Peyer's patch (tissue), 4 donors: ENCODE measurements around the gene GTPBP1.

Source experiments
- CTCF ChIP-seq, 6 experiments: fragments of 450-650 bp in 4 of 6; fragments of 200-600 bp in 2 of 6; sonication (generic) in 1 of 6; IDR thresholded peaks; one replicate each; pipeline ENCODE4 v1.5.1; 2017 to 2019; ENCODE audit warnings: antibody characterized with exemption in 6 of 6, mild to moderate bottlenecking in 3 of 6, moderate library complexity in 1 of 6
- POLR2A ChIP-seq, 2 donors: fragments of 450-650 bp; IDR thresholded peaks; one replicate each; pipeline ENCODE4 v1.5.1; 2017; ENCODE audit warnings: antibody characterized with exemption in 2 of 2, mild to moderate bottlenecking in 2 of 2, moderate library complexity in 2 of 2

- TF ChIP-seq CTCF (IDR thresholded peaks at IDR 0.05): peak in 4 of 6 experiments; percentile 40 to 86 (median 79)
- TF ChIP-seq POLR2A (IDR thresholded peaks at IDR 0.05): no peak
These were observed 12.7 kb downstream of the GTPBP1 start for GRCh38 chr22:38718414-38718813.
